22Rv1 (cell line): ENCODE data around the gene FSIP1.

ENCODE experiments used
- ZFX ChIP-seq: fragments of 450-650 bp; IDR thresholded peaks from 2 replicates; pipeline ENCODE4 v1.6.1; 2017; ENCODE audit warnings: antibody characterized with exemption, borderline replicate concordance
- TF ChIP-seq, protein P1 (sequence below): fragments of 450-650 bp; IDR thresholded peaks from 2 replicates; pipeline ENCODE4 v1.5.1; 2017; ENCODE audit warnings: mild to moderate bottlenecking

- TF ChIP-seq, protein P1, sequence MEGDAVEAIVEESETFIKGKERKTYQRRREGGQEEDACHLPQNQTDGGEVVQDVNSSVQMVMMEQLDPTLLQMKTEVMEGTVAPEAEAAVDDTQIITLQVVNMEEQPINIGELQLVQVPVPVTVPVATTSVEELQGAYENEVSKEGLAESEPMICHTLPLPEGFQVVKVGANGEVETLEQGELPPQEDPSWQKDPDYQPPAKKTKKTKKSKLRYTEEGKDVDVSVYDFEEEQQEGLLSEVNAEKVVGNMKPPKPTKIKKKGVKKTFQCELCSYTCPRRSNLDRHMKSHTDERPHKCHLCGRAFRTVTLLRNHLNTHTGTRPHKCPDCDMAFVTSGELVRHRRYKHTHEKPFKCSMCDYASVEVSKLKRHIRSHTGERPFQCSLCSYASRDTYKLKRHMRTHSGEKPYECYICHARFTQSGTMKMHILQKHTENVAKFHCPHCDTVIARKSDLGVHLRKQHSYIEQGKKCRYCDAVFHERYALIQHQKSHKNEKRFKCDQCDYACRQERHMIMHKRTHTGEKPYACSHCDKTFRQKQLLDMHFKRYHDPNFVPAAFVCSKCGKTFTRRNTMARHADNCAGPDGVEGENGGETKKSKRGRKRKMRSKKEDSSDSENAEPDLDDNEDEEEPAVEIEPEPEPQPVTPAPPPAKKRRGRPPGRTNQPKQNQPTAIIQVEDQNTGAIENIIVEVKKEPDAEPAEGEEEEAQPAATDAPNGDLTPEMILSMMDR: no peak
- no peak for TF ChIP-seq ZFX
These were observed 46.0 kb downstream of the FSIP1 start for GRCh38 chr15:39736412-39737195.
